Suprapubic skin (tissue), 4 donors: ENCODE data around the gene PLOD2. TPM values are rescaled to one million over a fixed set of nuclear protein-coding genes. Genes with fewer than 3 reads are reported as not detected.

Experiments used
- DNase-seq, 2 donors: peaks; one replicate each; pipeline ENCODE4 v3.0.0-alpha.2; 2019; ENCODE audit warnings: low spot score in 2 of 2
- H3K27ac ChIP-seq: fragments of 200-600 bp; sonication (generic); one replicate; pipeline ENCODE4 v1.5.1; 2019
- H3K27me3 ChIP-seq: fragments of 200-600 bp; sonication (generic); one replicate; pipeline ENCODE4 v1.5.1; 2019
- H3K36me3 ChIP-seq: fragments of 200-600 bp; sonication (generic); one replicate; pipeline ENCODE4 v1.5.1; 2019
- H3K4me1 ChIP-seq: fragments of 200-600 bp; sonication (generic); one replicate; pipeline ENCODE4 v1.5.1; 2019
- H3K4me3 ChIP-seq: fragments of 200-600 bp; sonication (generic); one replicate; pipeline ENCODE4 v1.5.1; 2019; ENCODE audit warnings: mild to moderate bottlenecking
- H3K9me3 ChIP-seq: fragments of 200-600 bp; sonication (generic); one replicate; pipeline ENCODE4 v1.5.1; 2019
- CTCF ChIP-seq, 2 donors: fragments of 200-600 bp in 1 of 2; fragments of 450-650 bp in 1 of 2; sonication (generic) in 1 of 2; IDR thresholded peaks; one replicate each; pipeline ENCODE4 v1.5.1; 2016 to 2019; ENCODE audit warnings: antibody characterized with exemption in 2 of 2, mild to moderate bottlenecking in 1 of 2, moderate library complexity in 1 of 2
- EP300 ChIP-seq: sonication (generic); formaldehyde crosslinking; IDR thresholded peaks from one replicate; pipeline ENCODE4 v1.6.1; 2017; ENCODE audit warnings: antibody characterized with exemption
- POLR2A ChIP-seq, 2 donors: fragments of 450-650 bp; IDR thresholded peaks; one replicate each; pipeline ENCODE4 v1.6.1; 2017; ENCODE audit warnings: antibody characterized with exemption in 2 of 2, mild to moderate bottlenecking in 2 of 2, moderate library complexity in 2 of 2
- POLR2AphosphoS5 ChIP-seq, 3 donors: sonication (generic); formaldehyde crosslinking; IDR thresholded peaks; one replicate each; pipeline ENCODE4 v1.6.1; 2017; ENCODE audit warnings: antibody characterized with exemption in 3 of 3
- WGBS: methylation state at CpG from one replicate; pipeline ENCODE4 v1.1.5; 2018; 5-methylcytosine and 5-hydroxymethylcytosine counted together
- total RNA-seq, 4 donors: library from RNA; depleted of rRNA; stranded (reverse); fragments of >200 nt; gene quantifications; one replicate each; pipeline ENCODE4 v1.1.0, GENCODE V29; 2016

Gene PLOD2
- total RNA-seq, 4 donors from 2014 or later, result 5.3 to 19.0 (median 8.6) TPM

DNA sequence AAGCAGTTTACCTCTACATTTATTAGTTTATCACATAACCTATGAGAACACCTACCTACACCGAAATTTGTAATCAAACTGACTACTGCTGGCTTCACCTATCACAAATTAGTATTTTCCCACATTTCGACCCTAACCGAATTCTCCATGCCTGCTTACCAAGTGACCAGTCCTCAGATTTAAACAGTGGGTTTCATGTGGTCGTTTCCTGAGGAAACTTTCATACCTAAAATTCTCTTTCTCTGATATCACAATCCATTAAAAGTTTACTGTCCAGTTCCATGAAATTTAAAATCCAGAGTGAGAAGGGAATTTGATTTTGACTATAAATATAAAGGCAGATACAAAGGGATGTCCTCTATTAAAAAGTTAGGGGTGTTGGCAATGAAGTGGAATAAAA is 1.9 kb downstream of the PLOD2 start:
- H3K27ac ChIP-seq, result peak overlapping the region; percentile 90
- no peaks in the 10 kb centered on the region for H3K36me3 ChIP-seq
- no peak for TF ChIP-seq CTCF (IDR thresholded peaks at IDR 0.05)
- TF ChIP-seq POLR2AphosphoS5 (IDR thresholded peaks at IDR 0.05), result no peak
- no peak for TF ChIP-seq EP300
- TF ChIP-seq POLR2A (IDR thresholded peaks at IDR 0.05), result no peak
- DNase-seq, result no peak
- H3K4me3 ChIP-seq, result peak overlapping the region; percentile 90
- H3K27me3 ChIP-seq, result no peaks in the 10 kb centered on the region
- 91% methylated on average over 4 of the region's 4 CpGs for WGBS
- peaks cover 36% of the 10 kb centered on the region for H3K4me1 ChIP-seq
- no peaks in the 10 kb centered on the region for H3K9me3 ChIP-seq

- no peaks in the 10 kb centered on the region for H3K27me3 ChIP-seq
- H3K4me3 ChIP-seq, result no peak overlapping the region
- no peaks in the 10 kb centered on the region for H3K36me3 ChIP-seq
- no peak for TF ChIP-seq POLR2AphosphoS5 (IDR thresholded peaks at IDR 0.05)
- no peak for TF ChIP-seq EP300
- no peak for TF ChIP-seq CTCF (IDR thresholded peaks at IDR 0.05)
- no peak for TF ChIP-seq POLR2A (IDR thresholded peaks at IDR 0.05)
- H3K27ac ChIP-seq, result no peak overlapping the region
- no peak for DNase-seq
- no peaks in the 10 kb centered on the region for H3K9me3 ChIP-seq
- H3K4me1 ChIP-seq, result peaks cover 29% of the 10 kb centered on the region
- WGBS, result 87% methylated on average over 2 of the region's 2 CpGs
These were observed 3.5 kb downstream of the PLOD2 start for GRCh38 chr3:146157325-146158060.

DNA sequence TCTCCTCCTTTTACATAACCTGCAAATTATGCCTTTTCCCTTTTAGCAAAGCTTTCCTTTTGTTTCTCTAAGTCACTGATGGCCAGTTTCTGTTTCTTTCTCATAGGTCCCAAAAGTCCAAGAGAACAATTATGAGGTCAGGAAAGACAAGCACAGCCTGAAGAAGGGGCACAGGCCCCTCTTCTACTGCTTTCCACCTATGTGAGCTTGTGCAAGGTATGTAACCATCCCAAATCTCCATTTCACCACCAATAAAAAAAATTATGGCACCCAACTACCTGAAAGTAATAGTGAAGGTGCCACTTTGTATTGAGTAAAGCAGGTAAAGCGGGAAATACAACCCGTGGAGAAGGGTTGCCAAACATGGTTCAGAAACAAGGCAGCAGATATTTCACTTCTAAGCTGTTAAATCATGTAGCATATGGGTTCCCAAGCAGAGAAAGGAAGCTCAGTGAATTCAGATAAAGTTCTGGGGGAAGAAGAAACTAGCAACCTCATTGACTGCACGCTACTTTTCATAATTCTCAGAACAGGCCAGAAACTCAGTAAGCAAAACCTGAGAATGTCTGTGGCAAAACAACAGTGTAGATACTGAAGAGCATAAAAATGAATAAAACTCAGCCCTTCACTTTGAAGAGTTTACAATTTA is 4.2 kb downstream of the PLOD2 start:
- no peak for TF ChIP-seq POLR2A (IDR thresholded peaks at IDR 0.05)
- TF ChIP-seq CTCF (IDR thresholded peaks at IDR 0.05), result no peak
- TF ChIP-seq POLR2AphosphoS5 (IDR thresholded peaks at IDR 0.05), result no peak
- TF ChIP-seq EP300, result no peak
- H3K9me3 ChIP-seq, result no peaks in the 10 kb centered on the region
- peaks cover 24% of the 10 kb centered on the region for H3K4me1 ChIP-seq
- peak overlapping the region; percentile 22 for H3K27ac ChIP-seq
- H3K4me3 ChIP-seq, result no peak overlapping the region
- no peaks in the 10 kb centered on the region for H3K36me3 ChIP-seq
- 82% methylated on average over 3 of the region's 3 CpGs for WGBS
- no peak for DNase-seq
- H3K27me3 ChIP-seq, result no peaks in the 10 kb centered on the region

DNA sequence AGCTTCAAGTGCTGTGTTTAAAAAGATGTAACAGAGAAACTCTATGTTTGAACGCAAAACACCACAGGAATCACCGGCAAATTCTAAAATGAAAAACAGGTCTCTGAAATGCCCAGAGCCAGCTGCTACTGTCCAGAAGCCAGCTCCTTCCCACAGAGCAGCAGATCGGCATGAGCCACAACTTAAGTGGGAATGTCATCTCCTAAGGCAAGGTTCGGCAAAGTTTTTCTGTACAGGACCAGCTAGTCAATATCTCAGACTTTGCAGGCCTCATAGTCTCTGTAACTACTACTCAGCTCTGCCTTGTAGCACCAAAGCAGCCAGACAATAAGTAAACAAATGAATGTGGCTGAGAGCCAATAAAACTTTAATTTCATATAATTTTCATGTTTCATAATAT is 4.9 kb downstream of the PLOD2 start:
- Histone ChIP-seq H3K27me3 (no peaks in the 10 kb centered on the region), H3K4me1 (peaks cover 22% of the 10 kb centered on the region), H3K36me3 (no peaks in the 10 kb centered on the region), H3K9me3 (no peaks in the 10 kb centered on the region), H3K27ac (peak overlapping the region; percentile 22), H3K4me3 (no peak overlapping the region)
- DNase-seq, result no peak
- TF ChIP-seq POLR2A (IDR thresholded peaks at IDR 0.05) (no peak), EP300 (no peak), CTCF (IDR thresholded peaks at IDR 0.05) (no peak), POLR2AphosphoS5 (IDR thresholded peaks at IDR 0.05) (no peak)
- 51% methylated on average over 4 of the region's 4 CpGs for WGBS

DNA sequence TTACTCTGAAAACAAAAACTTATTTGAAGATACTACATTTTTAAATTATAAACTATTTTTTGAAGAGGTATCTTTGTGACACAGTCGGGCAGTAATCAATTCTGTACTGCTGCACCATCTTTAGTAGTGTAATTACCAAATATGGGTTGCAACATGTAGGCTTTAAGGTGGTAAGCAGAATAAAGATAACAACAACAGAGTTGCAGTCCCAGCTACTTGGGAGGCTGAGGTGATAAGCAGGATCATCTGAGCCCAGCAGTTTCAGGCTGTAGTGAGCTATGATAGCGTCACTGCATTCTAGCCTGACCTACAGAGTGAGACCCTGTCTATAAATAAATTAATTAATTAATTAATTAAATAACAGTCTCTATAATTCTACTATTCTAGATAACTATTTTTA is 6.0 kb downstream of the PLOD2 start:
- H3K27ac ChIP-seq, result no peak overlapping the region
- no peaks in the 10 kb centered on the region for H3K27me3 ChIP-seq
- no peak for TF ChIP-seq POLR2A (IDR thresholded peaks at IDR 0.05)
- TF ChIP-seq EP300, result no peak
- TF ChIP-seq POLR2AphosphoS5 (IDR thresholded peaks at IDR 0.05), result no peak
- TF ChIP-seq CTCF (IDR thresholded peaks at IDR 0.05), result no peak
- WGBS, result 81% methylated on average over 2 of the region's 2 CpGs
- no peak overlapping the region for H3K4me3 ChIP-seq
- H3K4me1 ChIP-seq, result peaks cover 19% of the 10 kb centered on the region
- H3K36me3 ChIP-seq, result no peaks in the 10 kb centered on the region
- DNase-seq, result no peak
- H3K9me3 ChIP-seq, result no peaks in the 10 kb centered on the region
